Right lobe of liver (tissue), 4 donors: ENCODE measurements around the gene CDKN1A.

Experiments used
- POLR2A ChIP-seq: fragments of 450-650 bp; IDR thresholded peaks from one replicate; pipeline ENCODE4 v1.6.1; 2017; ENCODE audit warnings: antibody characterized with exemption, mild to moderate bottlenecking
- TF ChIP-seq, protein P1 (sequence below), 4 donors: fragments of 200-600 bp in 3 of 4; fragments of 450-650 bp in 1 of 4; IDR thresholded peaks; one replicate each; pipeline versions ENCODE4 v1.5.1 to v1.8.0; 2016 to 2022; ENCODE audit warnings: antibody characterized with exemption in 4 of 4, mild to moderate bottlenecking in 2 of 4
- donor health status: DM: no; HTN: no; CAD: no.
- donor health status: DM: no; HTN: no; CAD: no.
- donor health status: DM: no; HTN: yes; CAD: no.

DNA sequence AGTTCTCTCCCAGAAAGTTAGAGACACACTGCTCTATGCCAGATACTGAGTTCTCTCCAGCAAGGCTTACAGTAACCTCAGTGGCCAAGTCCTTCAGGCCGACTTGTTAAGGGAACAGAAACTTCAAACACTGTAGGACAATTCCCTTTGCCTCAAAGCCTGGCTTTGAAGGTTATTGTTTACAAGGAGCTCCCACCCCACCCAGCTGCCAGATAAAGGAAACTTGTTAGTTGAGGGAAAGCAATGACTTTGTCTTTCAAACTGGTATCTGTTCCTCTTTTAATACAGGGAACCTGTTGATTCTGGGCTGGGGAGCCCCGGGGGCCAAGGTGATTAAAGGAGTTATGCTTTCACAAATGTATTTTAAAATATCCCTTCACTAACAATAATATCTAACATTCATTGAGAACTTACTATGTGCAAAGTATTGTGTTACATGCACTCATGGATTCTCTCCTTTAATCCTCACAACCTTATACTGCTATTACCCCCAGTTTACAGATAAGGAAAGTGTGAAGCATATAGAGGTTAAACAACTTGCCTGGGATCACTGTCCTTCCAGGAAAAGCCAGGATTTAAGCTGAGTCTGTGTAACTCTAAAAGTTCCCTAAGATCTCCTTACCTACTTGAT lies 27.6 kb upstream of the CDKN1A start:
- TF ChIP-seq, protein P1, sequence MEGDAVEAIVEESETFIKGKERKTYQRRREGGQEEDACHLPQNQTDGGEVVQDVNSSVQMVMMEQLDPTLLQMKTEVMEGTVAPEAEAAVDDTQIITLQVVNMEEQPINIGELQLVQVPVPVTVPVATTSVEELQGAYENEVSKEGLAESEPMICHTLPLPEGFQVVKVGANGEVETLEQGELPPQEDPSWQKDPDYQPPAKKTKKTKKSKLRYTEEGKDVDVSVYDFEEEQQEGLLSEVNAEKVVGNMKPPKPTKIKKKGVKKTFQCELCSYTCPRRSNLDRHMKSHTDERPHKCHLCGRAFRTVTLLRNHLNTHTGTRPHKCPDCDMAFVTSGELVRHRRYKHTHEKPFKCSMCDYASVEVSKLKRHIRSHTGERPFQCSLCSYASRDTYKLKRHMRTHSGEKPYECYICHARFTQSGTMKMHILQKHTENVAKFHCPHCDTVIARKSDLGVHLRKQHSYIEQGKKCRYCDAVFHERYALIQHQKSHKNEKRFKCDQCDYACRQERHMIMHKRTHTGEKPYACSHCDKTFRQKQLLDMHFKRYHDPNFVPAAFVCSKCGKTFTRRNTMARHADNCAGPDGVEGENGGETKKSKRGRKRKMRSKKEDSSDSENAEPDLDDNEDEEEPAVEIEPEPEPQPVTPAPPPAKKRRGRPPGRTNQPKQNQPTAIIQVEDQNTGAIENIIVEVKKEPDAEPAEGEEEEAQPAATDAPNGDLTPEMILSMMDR (IDR thresholded peaks at IDR 0.05) = no peak
- no peak for TF ChIP-seq POLR2A
